Effector memory CD4-positive, alpha-beta T cell (primary cell): ENCODE measurements around the gene SYCE3.
A peak's percentile ranks its signal among the peaks of the same experiment; 100 is the strongest.

Source experiments
- DNase-seq, 3 donors: peaks; one replicate each; pipeline ENCODE4 v3.0.0-alpha.2; 2020
- H3K27ac ChIP-seq: 2 replicates; pipeline ENCODE4 v1.7.0; 2013; ENCODE audit warnings: mild to moderate bottlenecking, low read length, moderate library complexity; ENCODE audit not compliant: insufficient read depth, poor library complexity, severe bottlenecking
- H3K27me3 ChIP-seq: replicated peaks from 2 replicates; pipeline ENCODE4 v1.7.0; 2013; ENCODE audit warnings: mild to moderate bottlenecking, low read length; ENCODE audit not compliant: insufficient read depth, control insufficient read depth, poor library complexity, severe bottlenecking
- H3K36me3 ChIP-seq: 2 replicates; pipeline ENCODE4 v1.7.0; 2013; ENCODE audit warnings: mild to moderate bottlenecking, low read length, moderate library complexity; ENCODE audit not compliant: control insufficient read depth, insufficient read depth
- H3K4me1 ChIP-seq: 2 replicates; pipeline ENCODE4 v1.7.0; 2013; ENCODE audit warnings: low read length, mild to moderate bottlenecking; ENCODE audit not compliant: control insufficient read depth, insufficient read depth, poor library complexity, severe bottlenecking
- H3K4me3 ChIP-seq: 2 replicates; pipeline ENCODE4 v1.7.0; 2013; ENCODE audit warnings: low read length, low read depth, mild to moderate bottlenecking; ENCODE audit not compliant: insufficient read depth, poor library complexity, severe bottlenecking
- H3K9me3 ChIP-seq: 2 replicates; pipeline ENCODE4 v1.7.0; 2013; ENCODE audit warnings: mild to moderate bottlenecking, low read length, moderate library complexity; ENCODE audit not compliant: control insufficient read depth

SYCE3 gene

GRCh38 chr22:50600967-50601668 lies 38.4 kb upstream of the SYCE3 start:
- Histone ChIP-seq H3K4me1 (no peaks in the 10 kb centered on the region), H3K27ac (no peak overlapping the region), H3K36me3 (no peaks in the 10 kb centered on the region), H3K27me3 (peaks cover 51% of the 10 kb centered on the region), H3K9me3 (no peaks in the 10 kb centered on the region), H3K4me3 (no peak overlapping the region)
- no peak for DNase-seq

- no peaks in the 10 kb centered on the region for H3K9me3 ChIP-seq
- H3K27ac ChIP-seq: no peak within 1 kb of the TSS
- no peak within 1 kb of the TSS for H3K4me3 ChIP-seq
- H3K36me3 ChIP-seq: no peaks in the 10 kb centered on the region
- no peak for DNase-seq
- H3K27me3 ChIP-seq: peaks cover 51% of the 10 kb centered on the region
- no peaks in the 10 kb centered on the region for H3K4me1 ChIP-seq
Observed at GRCh38 chr22:50600538-50600937, 37.8 kb upstream of the SYCE3 start, which contains the start of gene MAPK8IP2. Gene MAPK8IP2, plus strand, starts transcription at chr22:50600793. Its CDS starts 26 bp downstream, at chr22:50600819.

- DNase-seq: peak; percentile 23 to 37 (median 31)
- no peak overlapping the region for H3K27ac ChIP-seq
- no peaks in the 10 kb centered on the region for H3K9me3 ChIP-seq
- H3K4me1 ChIP-seq: no peaks in the 10 kb centered on the region
- peaks cover 45% of the 10 kb centered on the region for H3K27me3 ChIP-seq
- H3K4me3 ChIP-seq: no peak overlapping the region
- no peaks in the 10 kb centered on the region for H3K36me3 ChIP-seq
Observed at GRCh38 chr22:50599816-50600455, 37.2 kb upstream of the SYCE3 start.

- no peak for DNase-seq
- Histone ChIP-seq H3K27ac (no peak overlapping the region), H3K4me3 (no peak overlapping the region), H3K9me3 (no peaks in the 10 kb centered on the region), H3K4me1 (no peaks in the 10 kb centered on the region), H3K27me3 (peaks cover 21% of the 10 kb centered on the region), H3K36me3 (no peaks in the 10 kb centered on the region)
Observed at GRCh38 chr22:50597097-50597496, 34.4 kb upstream of the SYCE3 start.

- Histone ChIP-seq H3K4me1 (no peaks in the 10 kb centered on the region), H3K9me3 (no peaks in the 10 kb centered on the region), H3K36me3 (no peaks in the 10 kb centered on the region), H3K4me3 (no peak overlapping the region), H3K27me3 (peaks cover 10% of the 10 kb centered on the region), H3K27ac (no peak overlapping the region)
- DNase-seq: no peak
Observed at GRCh38 chr22:50595189-50595588, 32.5 kb upstream of the SYCE3 start.

GRCh38 chr22:50587407-50587806 lies 24.7 kb upstream of the SYCE3 start:
- peaks cover 7% of the 10 kb centered on the region for H3K4me1 ChIP-seq
- no peaks in the 10 kb centered on the region for H3K9me3 ChIP-seq
- no peaks in the 10 kb centered on the region for H3K27me3 ChIP-seq
- H3K4me3 ChIP-seq: no peak overlapping the region
- DNase-seq: no peak
- H3K27ac ChIP-seq: no peak overlapping the region
- no peaks in the 10 kb centered on the region for H3K36me3 ChIP-seq

GRCh38 chr22:50586416-50586815 lies 23.7 kb upstream of the SYCE3 start:
- H3K4me3 ChIP-seq: no peak overlapping the region
- DNase-seq: no peak
- H3K36me3 ChIP-seq: no peaks in the 10 kb centered on the region
- no peaks in the 10 kb centered on the region for H3K9me3 ChIP-seq
- no peaks in the 10 kb centered on the region for H3K27me3 ChIP-seq
- peaks cover 15% of the 10 kb centered on the region for H3K4me1 ChIP-seq
- H3K27ac ChIP-seq: no peak overlapping the region

GRCh38 chr22:50585781-50586180 lies 23.1 kb upstream of the SYCE3 start:
- DNase-seq: no peak
- H3K27me3 ChIP-seq: no peaks in the 10 kb centered on the region
- no peak overlapping the region for H3K27ac ChIP-seq
- no peaks in the 10 kb centered on the region for H3K9me3 ChIP-seq
- H3K4me3 ChIP-seq: no peak overlapping the region
- H3K36me3 ChIP-seq: no peaks in the 10 kb centered on the region
- peaks cover 20% of the 10 kb centered on the region for H3K4me1 ChIP-seq

- Histone ChIP-seq H3K27ac (no peak overlapping the region), H3K4me1 (peaks cover 20% of the 10 kb centered on the region), H3K36me3 (peaks cover 2% of the 10 kb centered on the region), H3K4me3 (no peak overlapping the region), H3K27me3 (no peaks in the 10 kb centered on the region), H3K9me3 (no peaks in the 10 kb centered on the region)
- no peak for DNase-seq
Observed at GRCh38 chr22:50585238-50585637, 22.5 kb upstream of the SYCE3 start.
